Skeletal muscle satellite cell (primary cell): ENCODE data around the gene KRTAP5-3. TPM values are rescaled to one million over a fixed set of nuclear protein-coding genes. Genes with fewer than 3 reads are reported as not detected.

Experiments used
- H3K27me3 ChIP-seq: 2 replicates; pipeline ENCODE4 v1.7.0; 2013; ENCODE audit warnings: low read length; ENCODE audit not compliant: control insufficient read depth, insufficient read depth
- H3K36me3 ChIP-seq: 2 replicates; pipeline ENCODE4 v1.7.0; 2013; ENCODE audit warnings: mild to moderate bottlenecking, control low read depth, low read length; ENCODE audit not compliant: insufficient read depth
- H3K4me1 ChIP-seq: 2 replicates; pipeline ENCODE4 v1.7.0; 2013; ENCODE audit warnings: low read length; ENCODE audit not compliant: control insufficient read depth, insufficient read depth
- H3K4me2 ChIP-seq: 2 replicates; pipeline ENCODE4 v1.7.0; 2013; ENCODE audit warnings: mild to moderate bottlenecking, low read length
- H3K4me3 ChIP-seq: 2 replicates; pipeline ENCODE4 v1.7.0; 2013; ENCODE audit warnings: low read length
- H3K9ac ChIP-seq: 2 replicates; pipeline ENCODE4 v1.7.0; 2013; ENCODE audit warnings: mild to moderate bottlenecking, low read depth, low read length, moderate library complexity
- H3K9me3 ChIP-seq: replicated peaks from 2 replicates; pipeline ENCODE4 v1.7.0; 2013; ENCODE audit warnings: mild to moderate bottlenecking, control low read depth, low read length
- total RNA-seq: library from RNA; depleted of rRNA; stranded (reverse); fragments of >200 nt; gene quantifications from 2 replicates; pipeline ENCODE4 v1.2.3, GENCODE V29; 2012; rRNA removed

KRTAP5-3 gene, protein sequence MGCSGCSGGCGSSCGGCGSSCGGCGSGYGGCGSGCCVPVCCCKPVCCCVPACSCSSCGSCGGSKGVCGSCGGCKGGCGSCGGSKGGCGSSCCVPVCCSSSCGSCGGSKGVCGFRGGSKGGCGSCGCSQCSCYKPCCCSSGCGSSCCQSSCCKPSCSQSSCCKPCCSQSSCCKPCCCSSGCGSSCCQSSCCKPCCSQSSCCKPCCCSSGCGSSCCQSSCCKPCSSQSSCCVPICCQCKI
- not detected in 2 replicates for total RNA-seq

GRCh38 chr11:1608363-1608762 lies at the start of gene KRTAP5-3:
Gene KRTAP5-3, minus strand, starts transcription at chr11:1608463. Its CDS starts 78 bp downstream, at chr11:1608385.
- Histone ChIP-seq H3K9me3 (no peaks in the 10 kb centered on the region), H3K27me3 (peaks cover 41% of the 10 kb centered on the region), H3K4me1 (no peaks in the 10 kb centered on the region), H3K9ac (no peak within 1 kb of the TSS), H3K4me3 (no peak within 1 kb of the TSS), H3K4me2 (no peak within 1 kb of the TSS), H3K36me3 (no peaks in the 10 kb centered on the region)

DNA sequence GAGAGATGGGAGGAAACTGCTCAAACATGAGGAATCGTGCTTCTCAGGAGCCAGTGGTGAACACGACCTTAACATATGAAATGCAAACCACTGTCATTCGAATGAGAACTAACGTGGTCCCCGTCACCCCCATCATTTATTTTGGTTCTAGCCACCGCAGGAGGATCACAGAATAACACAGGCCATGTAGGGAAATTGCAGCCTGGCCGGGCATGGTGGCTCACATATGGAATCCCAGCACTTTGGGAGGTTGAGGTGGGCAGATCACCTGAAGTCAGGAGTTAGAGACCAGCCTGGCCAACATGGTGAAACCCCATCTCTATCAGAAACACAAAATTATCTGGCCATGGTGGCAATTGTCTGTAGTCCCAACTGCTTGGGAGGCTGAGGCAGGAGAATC lies 48.4 kb upstream of the KRTAP5-3 start:
- no peak overlapping the region for H3K9ac ChIP-seq
- H3K4me1 ChIP-seq, result no peaks in the 10 kb centered on the region
- no peak overlapping the region for H3K4me3 ChIP-seq
- H3K36me3 ChIP-seq, result no peaks in the 10 kb centered on the region
- peaks cover 41% of the 10 kb centered on the region for H3K27me3 ChIP-seq
- H3K4me2 ChIP-seq, result no peak overlapping the region
- no peaks in the 10 kb centered on the region for H3K9me3 ChIP-seq

- no peaks in the 10 kb centered on the region for H3K4me1 ChIP-seq
- no peak overlapping the region for H3K9ac ChIP-seq
- no peaks in the 10 kb centered on the region for H3K9me3 ChIP-seq
- H3K27me3 ChIP-seq, result peaks cover 43% of the 10 kb centered on the region
- H3K4me3 ChIP-seq, result no peak overlapping the region
- no peak overlapping the region for H3K4me2 ChIP-seq
- H3K36me3 ChIP-seq, result no peaks in the 10 kb centered on the region
Measured at GRCh38 chr11:1656061-1656441, 47.8 kb upstream of the KRTAP5-3 start.

- Histone ChIP-seq H3K27me3 (peaks cover 47% of the 10 kb centered on the region), H3K4me3 (no peak overlapping the region), H3K9me3 (no peaks in the 10 kb centered on the region), H3K9ac (no peak overlapping the region), H3K36me3 (no peaks in the 10 kb centered on the region), H3K4me1 (no peaks in the 10 kb centered on the region), H3K4me2 (no peak overlapping the region)
Measured at GRCh38 chr11:1655168-1656060, 47.2 kb upstream of the KRTAP5-3 start.

GRCh38 chr11:1654388-1655167 lies 46.3 kb upstream of the KRTAP5-3 start:
- no peaks in the 10 kb centered on the region for H3K36me3 ChIP-seq
- H3K4me2 ChIP-seq, result no peak overlapping the region
- no peak overlapping the region for H3K9ac ChIP-seq
- H3K27me3 ChIP-seq, result peaks cover 39% of the 10 kb centered on the region
- H3K4me1 ChIP-seq, result no peaks in the 10 kb centered on the region
- H3K9me3 ChIP-seq, result no peaks in the 10 kb centered on the region
- no peak overlapping the region for H3K4me3 ChIP-seq

DNA sequence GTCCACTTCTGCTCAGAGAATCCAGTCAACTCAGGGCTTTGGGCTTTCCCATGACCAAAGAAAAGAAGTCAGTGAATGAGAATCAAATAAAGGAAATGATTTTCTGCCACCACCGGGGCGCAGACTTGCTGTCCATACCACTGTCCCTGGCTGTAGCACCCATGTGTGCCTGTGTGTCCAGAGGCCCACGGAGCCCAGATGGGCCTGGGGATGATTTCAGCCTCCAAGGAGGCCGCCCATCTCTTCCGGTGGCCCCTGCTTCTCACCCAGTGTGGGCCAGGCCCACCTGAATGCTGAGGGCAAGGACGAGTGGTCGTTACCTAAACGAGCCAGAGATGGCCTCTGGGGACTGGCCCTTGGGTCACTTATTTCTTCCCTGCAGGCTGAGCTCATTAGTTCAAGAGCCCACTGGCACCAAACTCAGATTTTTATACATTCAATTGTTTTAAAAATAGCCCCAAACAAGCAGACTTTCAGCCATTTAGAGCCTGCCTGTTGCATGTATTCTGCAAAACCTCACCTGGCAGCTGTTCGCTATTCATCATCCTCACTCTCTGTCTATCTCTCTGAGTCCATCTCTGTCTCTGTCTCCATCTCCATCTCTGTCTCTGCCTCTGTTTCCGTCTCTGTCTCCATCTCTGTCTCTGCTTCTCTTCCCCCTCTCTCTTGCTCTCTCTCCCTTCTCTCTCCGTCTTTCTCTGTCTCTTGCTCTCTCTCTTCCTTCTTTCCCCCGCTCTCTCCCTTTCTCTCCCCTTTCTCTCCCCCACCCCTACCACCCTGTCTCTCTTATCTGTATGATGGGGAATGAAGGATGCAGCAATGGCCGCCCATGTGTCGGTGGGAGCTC lies 45.5 kb upstream of the KRTAP5-3 start:
- Histone ChIP-seq H3K4me2 (no peak overlapping the region), H3K4me1 (no peaks in the 10 kb centered on the region), H3K36me3 (no peaks in the 10 kb centered on the region), H3K4me3 (no peak overlapping the region), H3K27me3 (peaks cover 37% of the 10 kb centered on the region), H3K9ac (no peak overlapping the region), H3K9me3 (no peaks in the 10 kb centered on the region)

GRCh38 chr11:1652771-1653540 lies 44.7 kb upstream of the KRTAP5-3 start:
- Histone ChIP-seq H3K4me3 (no peak overlapping the region), H3K9ac (no peak overlapping the region), H3K36me3 (no peaks in the 10 kb centered on the region), H3K9me3 (no peaks in the 10 kb centered on the region), H3K4me1 (no peaks in the 10 kb centered on the region), H3K27me3 (peaks cover 37% of the 10 kb centered on the region), H3K4me2 (no peak overlapping the region)

DNA sequence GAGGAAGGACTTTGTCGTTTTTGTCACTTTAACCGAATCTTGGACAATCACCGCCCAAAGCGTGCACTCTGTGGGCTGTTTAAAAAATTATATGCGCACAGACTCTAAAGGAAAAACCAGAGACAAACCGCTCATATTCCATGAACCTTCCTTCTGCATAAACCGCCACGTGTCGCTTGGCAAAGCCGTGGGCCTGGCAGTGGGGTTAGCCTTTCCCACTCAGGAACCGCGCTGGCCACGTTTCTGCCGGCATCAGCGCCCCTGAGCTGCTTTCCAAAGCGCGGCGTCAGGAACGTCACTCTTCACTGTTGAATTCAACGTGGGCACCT lies 44.1 kb upstream of the KRTAP5-3 start:
- Histone ChIP-seq H3K4me1 (no peaks in the 10 kb centered on the region), H3K4me2 (no peak overlapping the region), H3K36me3 (no peaks in the 10 kb centered on the region), H3K4me3 (no peak overlapping the region), H3K9ac (no peak overlapping the region), H3K9me3 (no peaks in the 10 kb centered on the region), H3K27me3 (peaks cover 37% of the 10 kb centered on the region)

DNA sequence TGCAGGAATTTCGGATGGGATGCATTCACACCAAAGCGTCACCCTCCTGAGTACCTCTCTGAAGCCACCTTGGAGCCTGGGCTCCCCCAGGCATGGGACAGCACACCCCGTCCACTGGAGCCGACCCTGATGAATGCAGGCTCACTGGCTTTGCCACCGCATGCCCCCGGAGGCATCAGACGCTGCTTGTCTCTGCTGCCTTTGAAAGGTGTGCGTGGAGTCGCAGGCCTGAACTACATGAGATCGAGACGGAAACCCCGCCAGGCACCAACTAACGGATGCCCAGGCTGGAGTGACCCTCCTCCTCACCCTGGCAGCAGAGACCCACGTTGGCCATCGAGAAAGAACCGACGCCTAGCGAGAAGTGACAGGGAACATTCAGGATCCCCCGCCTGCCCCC lies 43.8 kb upstream of the KRTAP5-3 start:
- Histone ChIP-seq H3K27me3 (peaks cover 37% of the 10 kb centered on the region), H3K9me3 (no peaks in the 10 kb centered on the region), H3K4me3 (no peak overlapping the region), H3K9ac (no peak overlapping the region), H3K4me2 (no peak overlapping the region), H3K4me1 (no peaks in the 10 kb centered on the region), H3K36me3 (no peaks in the 10 kb centered on the region)

DNA sequence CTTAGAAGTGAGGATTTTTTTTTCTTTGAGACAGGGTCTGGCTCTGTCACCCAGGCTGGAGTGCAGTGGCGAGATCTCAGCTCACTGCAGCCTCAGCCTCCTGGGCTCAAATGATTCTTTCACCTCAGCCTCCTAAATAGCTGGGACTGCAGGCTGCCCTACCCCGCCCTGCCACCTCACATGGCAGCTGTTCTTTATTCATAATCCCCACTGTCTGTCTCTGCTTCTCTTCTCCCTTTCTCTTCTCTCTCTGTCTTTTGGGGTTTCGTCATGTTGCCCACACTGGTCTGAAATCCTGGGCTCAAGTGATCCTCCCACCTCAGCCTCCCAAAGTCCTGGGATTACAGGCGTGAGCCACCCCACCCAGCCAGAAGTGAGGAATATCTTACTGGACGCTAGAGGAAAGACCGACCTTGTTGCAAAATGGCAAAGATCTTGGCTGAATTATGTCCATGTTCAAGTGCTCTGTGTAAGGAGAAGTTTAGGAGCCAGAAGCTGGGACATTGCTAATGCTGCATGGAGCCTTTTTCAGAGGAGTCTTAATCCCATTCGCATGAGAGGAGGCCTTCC lies 43.2 kb upstream of the KRTAP5-3 start:
- no peaks in the 10 kb centered on the region for H3K36me3 ChIP-seq
- H3K9ac ChIP-seq, result no peak overlapping the region
- no peak overlapping the region for H3K4me2 ChIP-seq
- no peaks in the 10 kb centered on the region for H3K4me1 ChIP-seq
- H3K27me3 ChIP-seq, result peaks cover 36% of the 10 kb centered on the region
- no peak overlapping the region for H3K4me3 ChIP-seq
- H3K9me3 ChIP-seq, result no peaks in the 10 kb centered on the region
